IPS DF 6.9 (cell line): Measurements from ENCODE around the gene SCNN1G.

Source experiments
- DNase-seq: peaks from one replicate; pipeline ENCODE4 v3.0.0-alpha.2; 2013; ENCODE audit warnings: low read depth, low spot score
- H3K27ac ChIP-seq: one replicate; pipeline ENCODE4 v1.5.1; 2013; ENCODE audit warnings: low read length, control low read depth
- H3K27me3 ChIP-seq: 2 replicates; pipeline ENCODE4 v1.6.1; 2013; ENCODE audit warnings: mild to moderate bottlenecking, low read length; ENCODE audit not compliant: control insufficient read depth, insufficient read depth
- H3K36me3 ChIP-seq: 2 replicates; pipeline ENCODE4 v1.6.1; 2013; ENCODE audit warnings: low read length; ENCODE audit not compliant: control insufficient read depth, insufficient read depth
- H3K4me1 ChIP-seq: 2 replicates; pipeline ENCODE4 v1.6.1; 2013; ENCODE audit warnings: low read length; ENCODE audit not compliant: control insufficient read depth, insufficient read depth
- H3K4me3 ChIP-seq: 2 replicates; pipeline ENCODE4 v1.5.1; 2013; ENCODE audit warnings: mild to moderate bottlenecking, low read length
- H3K9me3 ChIP-seq: 2 replicates; pipeline ENCODE4 v1.6.1; 2013; ENCODE audit warnings: low read length, inconsistent platforms; ENCODE audit not compliant: control insufficient read depth, insufficient read depth
- WGBS: extraction: QIAGEN DNeasy Blood & Tissue Kit; methylation state at CpG from one replicate; pipeline ENCODE4 v1.1.7; 2013; ENCODE audit warnings: mixed read lengths, missing lambda C conversion rate; ENCODE audit not compliant: insufficient read length, insufficient coverage; 5-methylcytosine and 5-hydroxymethylcytosine counted together

Gene SCNN1G

DNA sequence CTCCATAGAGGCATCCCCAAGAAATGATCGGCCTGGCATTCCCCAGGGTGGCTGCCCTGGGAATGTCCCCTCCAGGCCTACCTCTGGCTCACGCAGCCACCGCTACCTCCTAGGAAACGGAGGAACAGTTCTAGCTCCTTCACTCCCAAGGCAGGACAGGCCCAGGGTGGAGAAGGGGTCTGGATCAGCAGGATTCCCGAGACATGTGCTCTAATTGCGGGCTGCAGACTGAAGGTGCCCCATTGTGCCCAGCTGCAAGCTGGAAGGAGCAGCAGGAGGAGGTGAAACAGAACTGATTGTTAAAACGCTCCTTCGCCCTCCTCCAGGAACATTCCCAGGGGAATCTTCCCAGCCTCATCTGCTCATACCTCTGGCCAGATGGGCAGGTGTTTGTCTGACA lies 40.8 kb downstream of the SCNN1G start:
- no CpG with 5 or more reads among the region's 8 CpGs for WGBS
- Histone ChIP-seq H3K4me1 (no peaks in the 10 kb centered on the region; the same call in 1 of the 2 replicates), H3K4me3 (no peak overlapping the region), H3K36me3 (no peaks in the 10 kb centered on the region), H3K9me3 (no peaks in the 10 kb centered on the region; the same call in 1 of the 2 replicates), H3K27ac (no peak overlapping the region), H3K27me3 (no peaks in the 10 kb centered on the region)
- DNase-seq: no peak

DNA sequence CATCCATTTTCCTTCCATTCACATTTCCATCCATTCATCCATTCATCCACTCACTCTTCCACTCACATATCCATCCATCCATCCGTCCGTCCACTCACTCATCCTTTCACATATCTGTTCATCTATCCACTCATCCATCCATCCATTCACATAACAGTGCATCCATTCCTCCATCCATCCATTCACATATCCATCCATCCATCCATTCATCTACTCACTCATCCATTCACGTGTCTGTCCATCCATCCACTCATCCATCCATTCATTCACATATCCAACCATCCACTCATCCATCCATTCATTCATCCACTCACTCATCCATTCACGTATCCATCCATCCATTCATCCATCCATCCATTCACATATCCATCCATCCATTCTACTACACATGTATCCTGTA lies 42.6 kb downstream of the SCNN1G start:
- H3K36me3 ChIP-seq: no peaks in the 10 kb centered on the region
- no peaks in the 10 kb centered on the region; the same call in 1 of the 2 replicates for H3K4me1 ChIP-seq
- no peak overlapping the region for H3K27ac ChIP-seq
- no peaks in the 10 kb centered on the region for H3K27me3 ChIP-seq
- no peak for DNase-seq
- 98% methylated on average over 3 of the region's 4 CpGs for WGBS
- no peak overlapping the region for H3K4me3 ChIP-seq
- H3K9me3 ChIP-seq: no peaks in the 10 kb centered on the region; the same call in 1 of the 2 replicates

DNA sequence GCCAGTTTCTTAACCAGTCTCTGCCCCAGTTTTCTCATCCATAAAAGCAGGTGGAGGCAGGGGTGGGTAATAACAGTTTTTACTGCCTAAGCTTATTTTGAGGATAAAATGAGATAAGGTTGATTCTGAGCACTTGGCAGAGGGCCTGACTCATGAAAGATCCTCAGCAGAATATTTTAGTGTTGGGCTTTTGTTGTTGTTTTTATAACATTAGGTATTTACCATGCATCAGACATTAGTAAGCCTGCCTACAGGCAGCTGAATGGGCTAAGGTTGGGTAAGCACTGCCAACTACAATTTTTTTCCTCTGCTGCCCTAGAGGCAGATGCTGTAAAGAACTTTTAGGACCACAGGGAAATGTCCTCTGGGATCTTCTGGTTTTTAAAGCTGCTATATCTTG lies 43.1 kb downstream of the SCNN1G start:
- no peak for DNase-seq
- no peaks in the 10 kb centered on the region for H3K36me3 ChIP-seq

DNA sequence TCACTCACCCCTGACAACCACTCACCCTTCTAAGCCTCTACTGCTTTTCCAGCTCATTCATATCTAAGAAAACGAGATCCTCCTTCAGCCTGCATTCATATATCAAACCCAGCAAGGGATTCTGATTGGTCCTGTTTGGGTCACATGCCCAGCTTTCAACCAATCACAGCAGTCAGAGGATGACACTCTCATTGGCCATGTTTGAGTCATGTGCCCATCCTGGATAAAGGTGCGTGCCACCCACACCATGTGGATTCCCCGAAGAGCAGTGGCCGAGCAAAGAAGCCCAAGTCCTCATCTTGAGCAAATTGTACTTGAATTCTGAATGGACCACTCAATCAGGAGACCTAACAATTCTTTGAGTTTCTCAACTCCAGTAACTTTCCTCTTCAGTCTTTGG lies 45.0 kb downstream of the SCNN1G start:
- Histone ChIP-seq H3K9me3 (no peaks in the 10 kb centered on the region; the same call in 1 of the 2 replicates), H3K36me3 (no peaks in the 10 kb centered on the region), H3K4me3 (no peak overlapping the region), H3K27me3 (no peaks in the 10 kb centered on the region), H3K4me1 (no peaks in the 10 kb centered on the region; the same call in 1 of the 2 replicates), H3K27ac (no peak overlapping the region)
- no peak for DNase-seq
- WGBS: no CpG with 5 or more reads among the region's 4 CpGs

More for the DNA sequence above, 43.1 kb downstream of the SCNN1G start:
- H3K27me3 ChIP-seq: no peaks in the 10 kb centered on the region
- H3K27ac ChIP-seq: no peak overlapping the region
- no peaks in the 10 kb centered on the region; the same call in 1 of the 2 replicates for H3K9me3 ChIP-seq
- no peak overlapping the region for H3K4me3 ChIP-seq
- no peaks in the 10 kb centered on the region; the same call in 1 of the 2 replicates for H3K4me1 ChIP-seq

DNA sequence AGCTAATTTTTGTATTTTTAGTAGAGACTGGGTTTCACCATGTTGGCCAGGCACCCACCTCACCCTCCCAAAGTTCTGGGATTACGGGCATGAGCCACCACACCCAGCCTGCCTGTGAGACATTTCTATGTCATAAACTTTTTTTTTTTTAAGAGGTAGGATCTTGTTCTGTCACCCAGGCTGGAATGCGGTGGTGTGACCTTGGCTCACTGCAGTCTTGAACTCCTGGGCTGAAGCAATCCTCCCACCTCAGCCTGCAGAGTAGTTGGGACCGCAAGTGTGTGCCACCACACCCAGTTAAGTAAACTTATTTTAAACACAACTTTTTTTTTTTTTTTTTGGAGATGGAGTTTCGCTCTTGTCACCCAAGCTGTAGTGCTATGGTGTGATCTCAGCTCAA lies 47.2 kb downstream of the SCNN1G start:
- WGBS: no CpG with 5 or more reads among the region's 4 CpGs
- Histone ChIP-seq H3K27ac (no peak overlapping the region), H3K36me3 (no peaks in the 10 kb centered on the region), H3K9me3 (no peaks in the 10 kb centered on the region; the same call in 1 of the 2 replicates), H3K27me3 (no peaks in the 10 kb centered on the region), H3K4me3 (no peak overlapping the region), H3K4me1 (no peaks in the 10 kb centered on the region)
- no peak for DNase-seq

DNA sequence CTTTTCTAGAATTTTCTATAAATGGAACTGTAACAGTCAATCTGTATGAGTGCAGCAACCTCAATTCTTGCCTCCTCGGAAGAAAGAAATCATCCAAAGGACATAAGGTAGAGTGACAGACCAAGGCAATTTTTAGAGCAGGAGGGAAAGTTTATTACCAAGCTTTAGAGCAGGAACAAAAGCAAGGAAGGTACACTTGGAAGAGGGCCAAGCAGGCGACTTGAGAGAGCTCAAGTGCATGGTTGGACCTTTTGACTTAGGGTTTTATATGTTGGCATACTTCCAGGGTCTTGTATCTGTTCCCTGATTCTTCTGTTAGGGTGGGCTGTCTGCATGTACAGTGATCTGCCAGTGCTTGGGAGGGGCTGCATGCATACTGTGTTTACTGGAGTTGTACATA lies 50.3 kb downstream of the SCNN1G start:
- H3K36me3 ChIP-seq: no peaks in the 10 kb centered on the region
- H3K4me3 ChIP-seq: no peak overlapping the region
- H3K9me3 ChIP-seq: no peaks in the 10 kb centered on the region
- no peak for DNase-seq
- WGBS: no CpG with 5 or more reads among the region's 2 CpGs
- no peak overlapping the region for H3K27ac ChIP-seq
- H3K4me1 ChIP-seq: no peaks in the 10 kb centered on the region
- no peaks in the 10 kb centered on the region for H3K27me3 ChIP-seq

DNA sequence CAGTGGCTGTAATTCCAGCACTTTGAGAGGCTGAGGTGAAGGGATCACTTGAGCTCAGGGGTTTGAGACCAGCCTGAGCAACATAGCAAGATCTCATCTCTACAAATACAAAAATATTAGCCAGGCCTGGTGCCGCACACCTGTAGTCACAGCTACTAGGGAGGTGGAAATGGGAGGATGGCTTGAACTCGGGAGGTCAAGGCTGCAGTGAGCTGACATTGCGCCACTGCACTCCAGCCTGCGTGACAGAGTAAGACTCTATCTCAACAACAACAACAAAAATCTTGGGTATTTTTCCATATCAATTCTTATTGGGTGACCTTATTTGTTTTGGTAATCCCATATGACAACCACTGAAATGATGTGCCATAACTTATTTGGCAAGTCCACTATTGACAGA lies 52.6 kb downstream of the SCNN1G start:
- Histone ChIP-seq H3K4me3 (no peak overlapping the region), H3K9me3 (no peaks in the 10 kb centered on the region), H3K4me1 (no peaks in the 10 kb centered on the region), H3K36me3 (no peaks in the 10 kb centered on the region), H3K27ac (no peak overlapping the region), H3K27me3 (no peaks in the 10 kb centered on the region)
- DNase-seq: no peak
- no CpG with 5 or more reads among the region's 4 CpGs for WGBS

DNA sequence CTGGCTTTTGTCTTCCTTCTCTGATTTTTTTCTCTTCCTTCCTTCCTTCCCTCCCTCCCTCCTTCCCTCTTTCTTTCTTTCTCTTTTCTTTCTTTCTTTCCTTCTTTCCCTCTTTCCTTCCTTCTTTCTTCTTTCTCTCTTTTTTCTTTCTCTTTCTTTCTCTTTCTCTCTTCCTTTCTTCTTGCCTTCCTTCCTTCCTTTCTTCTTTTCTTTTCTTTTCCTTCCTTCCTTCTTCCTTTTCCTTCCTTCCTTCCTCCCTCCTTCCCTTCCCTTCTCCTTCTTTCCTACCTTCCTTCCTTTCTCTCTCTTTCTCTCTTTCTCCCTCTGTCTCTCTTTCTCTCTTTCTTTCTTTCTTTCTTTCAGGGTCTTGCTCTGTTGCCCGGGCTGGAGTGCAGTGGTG lies 54.4 kb downstream of the SCNN1G start:
- no peaks in the 10 kb centered on the region for H3K9me3 ChIP-seq
- H3K27me3 ChIP-seq: no peaks in the 10 kb centered on the region
- DNase-seq: no peak
- no peaks in the 10 kb centered on the region for H3K36me3 ChIP-seq
- H3K4me3 ChIP-seq: no peak overlapping the region
- no CpG with 5 or more reads among the region's 1 CpG for whole genome bisulfite sequencing
- H3K4me1 ChIP-seq: no peaks in the 10 kb centered on the region
- H3K27ac ChIP-seq: no peak overlapping the region

DNA sequence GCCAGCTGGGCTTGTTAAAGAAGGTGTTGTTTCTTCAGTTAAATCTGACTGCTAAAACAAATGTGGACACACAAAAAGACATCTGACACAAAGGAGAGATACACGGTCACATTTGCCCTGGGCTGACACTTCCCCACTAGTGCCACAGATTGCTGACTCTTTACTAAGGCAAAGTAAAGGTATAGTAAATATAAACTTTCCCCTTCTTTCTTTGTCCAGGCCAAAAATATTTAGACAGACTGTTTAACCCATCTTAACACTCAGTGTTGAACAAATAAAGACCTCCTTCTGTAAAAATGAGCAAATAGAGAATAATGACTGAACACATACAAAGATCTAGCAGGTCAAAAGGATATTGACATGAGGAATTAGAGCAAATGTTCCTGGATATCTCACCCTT lies 58.4 kb downstream of the SCNN1G start:
- Histone ChIP-seq H3K9me3 (no peaks in the 10 kb centered on the region), H3K4me1 (no peaks in the 10 kb centered on the region), H3K27me3 (no peaks in the 10 kb centered on the region), H3K36me3 (no peaks in the 10 kb centered on the region), H3K27ac (no peak overlapping the region), H3K4me3 (no peak overlapping the region)
- DNase-seq: no peak
- WGBS: no CpG with 5 or more reads among the region's 1 CpG

DNA sequence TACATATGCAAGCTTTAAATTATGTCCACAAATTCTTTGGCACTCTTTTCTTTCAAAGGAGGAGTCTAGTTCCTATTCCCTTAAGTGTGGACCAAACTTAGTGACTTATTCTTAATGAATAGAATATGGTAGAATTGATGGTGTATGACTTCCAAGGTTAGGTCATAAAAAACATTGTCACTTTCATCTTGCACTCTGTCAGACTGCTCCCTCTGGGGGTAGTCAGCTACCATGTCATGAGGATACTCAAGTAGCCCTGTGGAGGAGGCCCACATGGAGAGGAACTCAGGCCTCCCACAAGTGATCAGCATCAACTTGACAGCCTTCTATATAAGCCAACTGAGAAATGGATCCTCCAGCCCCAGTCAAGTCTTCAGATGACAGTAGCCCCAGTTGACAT lies 61.6 kb downstream of the SCNN1G start:
- no peaks in the 10 kb centered on the region for H3K4me1 ChIP-seq
- H3K27me3 ChIP-seq: no peaks in the 10 kb centered on the region
- no peaks in the 10 kb centered on the region for H3K9me3 ChIP-seq
- H3K27ac ChIP-seq: no peak overlapping the region
- no peak for DNase-seq
- no peak overlapping the region for H3K4me3 ChIP-seq
- H3K36me3 ChIP-seq: no peaks in the 10 kb centered on the region

DNA sequence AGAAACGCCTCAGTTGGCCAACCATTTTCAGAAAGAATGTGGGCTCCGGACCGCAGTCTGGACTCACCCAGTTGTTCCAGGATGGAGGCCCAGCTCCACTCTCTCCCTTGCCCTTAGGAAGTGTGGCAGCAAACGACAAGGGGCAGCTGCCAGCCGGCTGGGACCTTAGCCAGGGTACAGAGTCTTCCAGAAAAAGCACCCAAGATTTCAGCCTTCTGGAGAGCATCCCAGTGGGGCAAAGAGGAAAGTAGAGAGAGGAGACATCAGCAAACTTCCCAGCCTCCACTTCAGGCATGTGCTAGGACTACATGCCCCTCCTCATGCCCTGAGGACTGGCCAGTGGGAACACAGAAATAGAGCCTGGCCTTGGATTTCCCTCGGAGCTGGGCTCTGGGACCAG lies 62.7 kb downstream of the SCNN1G start:
- Histone ChIP-seq H3K27me3 (no peaks in the 10 kb centered on the region), H3K9me3 (no peaks in the 10 kb centered on the region), H3K27ac (no peak overlapping the region), H3K36me3 (no peaks in the 10 kb centered on the region), H3K4me1 (no peaks in the 10 kb centered on the region), H3K4me3 (no peak overlapping the region)
- no peak for DNase-seq
- no CpG with 5 or more reads among the region's 6 CpGs for WGBS
